HG03378 (cell line): ENCODE measurements around the gene TAC4.
"Not testable (repeated sequence)": the region's sequence is repeated elsewhere in the genome, so short reads cannot be mapped to it uniquely, and the experiment has no call there.

Experiments used
- ATAC-seq: cut with Tn5 transposase; IDR thresholded peaks from one replicate; pipeline ENCODE4 v1.9.1; 2021; ENCODE audit warnings: mild to moderate bottlenecking, moderate library complexity; ENCODE audit not compliant: unreplicated experiment

The TAC4 gene

DNA sequence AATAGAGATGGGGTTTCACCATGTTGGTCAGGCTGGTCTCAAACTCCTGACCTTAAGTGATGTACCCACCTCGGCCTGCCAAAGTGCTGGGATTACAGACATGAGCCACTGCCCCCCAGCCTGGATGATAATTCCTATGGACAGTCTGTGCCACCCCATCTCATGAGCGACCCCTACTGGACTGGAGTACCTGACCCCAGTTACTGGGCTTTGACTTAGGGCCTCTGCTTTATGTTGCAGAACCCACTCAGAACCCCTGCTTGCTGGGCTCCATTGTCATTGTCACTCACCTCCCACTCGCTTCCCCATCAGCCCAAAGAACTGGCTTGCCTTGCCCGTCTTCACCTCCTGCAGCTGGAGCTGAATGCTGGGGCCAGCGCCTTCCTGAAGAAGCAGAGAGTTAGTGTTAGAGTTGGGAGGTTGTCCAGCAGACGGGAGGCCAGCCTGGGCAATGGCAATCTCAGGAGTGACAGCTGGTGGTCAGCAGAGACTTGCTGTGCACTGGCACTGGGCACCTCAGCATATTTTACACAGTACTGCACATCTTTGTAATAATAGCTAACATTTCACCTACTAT is 4.0 kb downstream of the TAC4 start:
- no peak for ATAC-seq

- no peak for ATAC-seq
Measured at GRCh38 chr17:49842846-49843245, 5.0 kb downstream of the TAC4 start.

DNA sequence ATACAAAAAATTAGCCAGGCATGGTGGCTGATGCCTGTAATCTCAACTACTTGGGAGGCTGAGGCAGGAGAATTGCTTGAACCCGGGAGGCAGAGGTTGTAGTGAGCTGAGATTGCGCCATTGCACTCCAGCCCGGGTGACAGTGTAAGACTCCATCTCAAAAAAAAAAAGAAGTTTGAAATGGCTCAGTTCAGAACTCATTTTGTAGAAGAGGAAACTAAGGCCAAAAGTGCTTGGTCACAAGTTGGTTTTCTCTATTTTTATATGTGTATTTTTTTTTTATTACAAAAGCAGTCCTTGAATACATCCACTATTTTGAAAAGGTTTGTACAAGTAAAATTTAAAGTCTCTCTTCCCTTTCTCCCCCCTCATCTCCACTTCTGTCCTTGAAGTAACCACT is 5.5 kb downstream of the TAC4 start:
- no peak for ATAC-seq

GRCh38 chr17:49841548-49841947 is 6.3 kb downstream of the TAC4 start:
- no peak for ATAC-seq

GRCh38 chr17:49839455-49839854 is 8.4 kb downstream of the TAC4 start:
- no peak for ATAC-seq

DNA sequence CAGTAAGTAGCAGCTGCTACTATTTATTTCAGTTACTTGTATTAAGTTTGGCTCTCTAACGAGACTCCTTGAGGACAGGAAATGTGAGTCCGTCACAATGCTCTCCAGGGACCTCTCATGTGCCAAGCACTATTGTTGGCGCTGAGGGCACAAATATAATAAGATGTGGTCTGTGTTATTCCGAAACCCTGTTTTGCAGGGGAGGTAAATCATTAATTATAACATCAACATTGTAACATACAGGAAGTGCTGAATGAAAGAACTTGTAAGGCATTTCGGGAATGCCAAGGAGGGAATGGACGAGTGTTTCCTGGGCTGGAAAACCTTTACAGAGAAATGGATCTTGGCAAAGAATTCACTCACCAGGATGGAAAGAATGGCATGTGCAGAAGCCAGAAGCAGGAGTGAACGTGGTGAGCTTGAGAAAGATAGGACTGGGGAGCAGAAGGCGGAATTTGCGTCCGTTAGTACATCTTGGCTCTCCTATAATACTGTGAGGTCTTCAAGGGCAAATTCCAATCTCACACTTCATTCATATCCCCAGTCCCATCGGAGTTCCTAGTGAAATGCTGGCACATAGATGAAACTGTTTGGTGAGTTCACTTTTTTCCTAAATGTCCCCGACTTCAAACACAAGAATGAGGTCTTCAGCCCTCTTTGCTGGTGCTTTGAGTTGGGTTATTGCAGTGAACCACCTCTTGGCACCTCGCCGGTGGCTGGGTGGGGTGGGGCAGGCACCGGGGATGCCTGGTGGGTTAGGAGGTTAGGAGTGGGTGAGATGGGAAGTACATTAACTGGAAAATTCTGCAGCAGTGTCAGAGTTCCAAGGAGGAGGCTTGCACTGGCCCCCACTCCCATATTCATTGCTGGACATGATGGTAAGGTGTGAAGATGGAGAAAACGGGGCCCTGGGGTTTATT is 11.5 kb downstream of the TAC4 start:
- ATAC-seq = no peak

GRCh38 chr17:49835472-49835871 is 12.4 kb downstream of the TAC4 start:
- no peak for ATAC-seq

DNA sequence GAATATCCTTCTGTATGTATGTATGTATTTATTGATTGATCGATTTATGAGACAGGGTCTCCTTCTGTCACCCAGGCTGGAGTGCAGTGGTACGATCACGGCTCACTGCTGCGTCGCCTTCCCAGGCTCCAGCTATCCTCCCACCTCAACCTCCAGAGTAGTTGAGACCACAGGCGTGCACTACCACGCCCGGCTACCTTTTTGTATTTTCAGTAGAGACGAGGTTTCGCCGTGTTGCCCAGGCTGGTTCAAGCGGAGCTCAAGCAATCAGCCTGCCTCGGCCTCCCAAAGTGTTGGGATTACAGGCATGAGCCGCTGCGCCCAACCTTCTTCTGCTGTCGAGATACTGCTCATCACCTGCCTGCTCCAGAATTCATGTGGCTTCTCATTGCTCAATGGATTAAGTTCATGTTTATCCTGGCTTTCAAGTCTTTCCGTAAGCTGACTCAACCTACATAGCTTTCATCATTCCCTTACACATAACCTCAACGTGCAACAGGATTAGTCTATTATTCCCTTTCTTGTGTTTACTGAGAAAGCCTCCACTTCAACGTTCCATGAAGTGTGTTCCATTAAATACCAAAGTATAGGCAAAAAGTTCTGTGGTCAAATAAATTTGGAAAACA is 13.6 kb downstream of the TAC4 start:
- no peak for ATAC-seq

DNA sequence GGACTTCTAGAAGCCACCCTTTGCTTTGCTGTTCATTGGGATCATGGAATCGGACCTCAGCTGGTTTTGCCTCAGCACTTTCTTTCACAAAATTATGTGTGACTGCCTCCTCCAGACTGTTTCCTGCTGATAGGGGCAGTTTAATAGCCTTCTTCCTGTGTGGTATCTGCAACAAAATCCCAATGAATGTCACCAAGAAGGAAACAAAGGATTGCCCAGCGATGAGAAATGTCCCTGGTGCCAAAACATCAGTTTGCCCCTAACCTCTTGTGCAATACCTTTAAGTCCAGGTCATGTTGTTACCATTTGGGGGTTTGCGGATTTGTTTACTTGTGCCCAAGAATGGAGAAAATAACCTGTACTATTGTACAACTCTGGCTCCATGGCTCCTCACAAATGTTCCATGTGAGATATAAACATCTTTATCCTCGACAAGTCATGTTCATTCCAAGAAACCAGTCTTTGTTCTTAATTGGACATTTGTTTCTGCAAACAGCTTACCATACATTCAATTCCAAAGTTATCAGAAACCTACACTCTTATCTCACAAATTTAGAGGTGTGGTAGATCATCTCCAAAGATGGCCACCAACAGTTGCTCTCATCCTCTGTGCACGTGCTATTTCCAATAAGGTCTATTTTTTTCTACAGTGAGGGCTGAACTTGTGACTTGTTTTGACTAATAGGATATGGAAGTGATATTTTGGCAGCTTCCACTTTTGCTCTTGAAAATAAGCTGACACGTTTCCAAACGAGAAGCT is 14.8 kb downstream of the TAC4 start:
- ATAC-seq = no peak

DNA sequence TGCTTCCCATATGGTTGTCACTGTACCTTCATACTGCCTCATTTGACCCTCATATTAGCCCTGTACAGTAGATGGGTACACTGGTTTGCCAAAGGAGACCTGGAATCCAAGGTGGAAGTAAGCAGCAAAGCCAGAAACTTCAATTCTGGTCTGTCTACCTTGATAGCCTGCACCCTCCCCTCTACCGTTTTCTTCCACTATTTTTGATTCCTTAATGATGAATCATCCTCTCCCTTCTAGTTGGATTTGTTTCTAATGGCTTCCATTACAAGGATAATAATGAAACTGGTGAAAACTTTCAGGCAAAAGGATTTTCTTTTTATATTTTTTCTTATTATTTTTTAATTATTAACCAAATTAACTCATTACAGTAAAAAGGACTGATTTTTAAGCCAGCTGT is 17.3 kb downstream of the TAC4 start:
- ATAC-seq = no peak

- ATAC-seq = no peak
Measured at GRCh38 chr17:49829026-49829425, 18.8 kb downstream of the TAC4 start.

- not testable (repeated sequence) for ATAC-seq
Measured at GRCh38 chr17:49828325-49828724, 19.5 kb downstream of the TAC4 start.

- ATAC-seq = no peak
Measured at GRCh38 chr17:49825645-49826044, 22.2 kb downstream of the TAC4 start.

GRCh38 chr17:49823614-49824013 is 24.3 kb downstream of the TAC4 start:
- no peak for ATAC-seq

- no peak for ATAC-seq
Measured at GRCh38 chr17:49822829-49823228, 25.0 kb downstream of the TAC4 start.

- ATAC-seq = no peak
Measured at GRCh38 chr17:49821916-49822315, 26.0 kb downstream of the TAC4 start.

DNA sequence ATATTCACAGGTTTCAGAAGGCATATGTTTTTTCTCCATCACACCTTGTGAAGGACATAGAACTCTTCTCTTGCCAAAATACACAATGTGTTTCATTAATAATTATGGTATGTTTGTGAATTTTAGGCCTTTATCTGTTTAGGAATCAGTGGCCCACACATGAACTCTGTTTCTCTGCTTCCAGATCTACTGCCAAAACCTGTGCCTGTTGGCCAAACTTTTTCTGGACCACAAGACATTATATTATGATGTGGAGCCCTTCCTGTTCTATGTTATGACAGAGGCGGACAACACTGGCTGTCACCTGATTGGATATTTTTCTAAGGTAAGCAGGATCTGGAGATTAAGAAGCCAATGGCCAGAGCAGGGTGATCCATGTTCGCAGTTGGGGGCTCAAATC is 26.4 kb downstream of the TAC4 start:
- ATAC-seq = no peak

GRCh38 chr17:49820773-49821172 is 27.1 kb downstream of the TAC4 start:
- no peak for ATAC-seq

DNA sequence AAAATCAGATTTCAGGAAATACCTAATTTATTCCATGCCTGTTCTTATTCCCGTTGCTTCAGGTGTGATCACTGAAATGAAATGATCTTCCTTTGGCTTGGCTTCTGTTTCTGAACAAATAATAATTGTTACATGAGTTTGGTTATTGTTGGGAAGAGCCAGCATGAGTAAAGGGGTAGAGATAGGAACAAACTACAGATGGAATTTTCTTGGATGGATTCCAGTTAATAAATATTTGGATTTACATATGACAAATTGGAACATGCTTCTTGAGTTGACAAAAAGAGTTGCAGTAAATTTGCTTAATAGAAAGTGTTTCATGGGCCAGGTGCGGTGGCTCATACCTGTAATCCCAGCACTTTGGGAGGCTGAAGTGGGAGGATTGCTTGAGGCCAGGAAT is 28.2 kb downstream of the TAC4 start:
- ATAC-seq = no peak

DNA sequence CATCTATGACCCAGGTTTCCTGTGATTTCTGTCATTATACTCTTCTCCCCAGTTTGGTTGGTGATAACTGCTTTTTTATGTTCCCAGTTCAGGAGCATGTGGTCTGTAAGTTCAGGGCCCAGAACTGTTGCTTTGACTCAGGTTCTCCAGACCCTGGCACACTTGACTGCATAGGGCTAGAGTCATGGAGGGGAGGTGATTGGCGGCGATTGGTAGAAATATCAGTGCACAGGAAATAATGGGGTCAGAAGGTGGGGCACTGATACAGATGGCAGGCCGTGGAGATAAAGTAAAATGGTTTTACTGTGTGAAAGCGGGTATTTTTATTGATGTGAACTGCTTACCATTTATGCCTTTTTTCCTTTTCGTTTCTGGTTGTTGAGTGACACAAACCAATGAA is 28.7 kb downstream of the TAC4 start:
- ATAC-seq = no peak

DNA sequence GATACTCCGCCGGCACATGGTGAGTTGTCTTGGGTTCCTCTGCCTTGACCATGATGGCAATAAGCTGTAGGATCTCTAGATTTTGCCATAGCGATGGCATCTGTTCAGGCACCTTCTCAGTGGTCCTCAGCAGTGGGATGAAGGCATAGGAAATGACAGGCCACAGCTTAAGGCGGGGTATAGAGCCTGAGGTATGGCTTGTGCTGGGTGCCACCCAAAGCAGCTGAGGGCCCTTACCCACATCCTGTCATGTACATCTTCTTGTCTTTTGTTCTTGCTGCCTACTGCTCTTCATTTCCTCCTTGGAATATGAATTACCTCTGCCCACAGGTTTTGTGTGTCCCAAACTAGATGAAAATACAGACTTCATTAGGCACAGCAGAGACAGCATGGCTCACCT is 29.9 kb downstream of the TAC4 start:
- ATAC-seq = no peak
